SKM-1 treated with dmso at 0.1 percent for 144 hours (cell line): ENCODE data around the gene PARD6B.
"Not testable (repeated sequence)": the region's sequence is repeated elsewhere in the genome, so short reads cannot be mapped to it uniquely, and the experiment has no call there.

ENCODE experiments used
- DNase-seq: peaks from one replicate; lab custom pipeline; 2025; ENCODE audit not compliant: unreplicated experiment; lab: John Stamatoyannopoulos, UW

PARD6B gene

DNA sequence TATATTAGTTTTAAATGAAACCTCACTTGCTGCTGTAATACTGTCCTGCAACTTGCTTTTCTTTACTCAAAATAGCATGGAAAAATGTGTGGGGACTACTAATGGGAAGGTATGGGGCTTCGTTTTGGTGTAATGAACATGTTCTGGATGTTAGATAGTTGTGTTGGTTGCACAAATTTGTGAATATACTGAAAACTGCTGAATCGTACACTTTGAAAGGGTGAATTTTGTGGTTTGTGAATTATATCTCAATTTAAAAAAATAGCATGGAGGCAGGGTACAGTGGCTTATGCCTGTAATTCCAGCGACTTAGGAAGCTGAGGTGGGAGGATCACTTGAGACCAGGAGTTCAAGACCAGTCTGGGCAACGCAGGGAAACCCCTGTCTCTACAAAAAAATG lies 65.8 kb downstream of the PARD6B start:
- no peak for DNase-seq

DNA sequence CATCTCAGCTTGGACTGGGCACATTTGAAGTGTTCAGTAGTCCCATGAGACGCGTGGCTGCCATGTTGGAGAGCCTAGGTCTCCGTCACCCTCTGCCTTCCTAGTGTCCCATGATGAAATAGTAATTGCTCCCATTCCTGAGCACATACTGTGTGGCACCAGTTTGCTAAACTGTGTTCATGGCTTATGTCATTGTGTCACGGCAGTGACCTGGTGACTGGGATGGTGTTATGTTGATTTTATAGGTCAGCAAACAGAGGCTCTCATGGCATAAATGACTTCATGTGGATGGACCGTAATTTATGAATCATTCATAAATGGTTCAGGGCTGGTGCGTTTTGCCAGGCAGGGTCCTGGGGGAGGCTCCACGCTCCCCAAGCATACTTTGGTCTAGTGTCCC lies 67.3 kb downstream of the PARD6B start:
- no peak for DNase-seq

DNA sequence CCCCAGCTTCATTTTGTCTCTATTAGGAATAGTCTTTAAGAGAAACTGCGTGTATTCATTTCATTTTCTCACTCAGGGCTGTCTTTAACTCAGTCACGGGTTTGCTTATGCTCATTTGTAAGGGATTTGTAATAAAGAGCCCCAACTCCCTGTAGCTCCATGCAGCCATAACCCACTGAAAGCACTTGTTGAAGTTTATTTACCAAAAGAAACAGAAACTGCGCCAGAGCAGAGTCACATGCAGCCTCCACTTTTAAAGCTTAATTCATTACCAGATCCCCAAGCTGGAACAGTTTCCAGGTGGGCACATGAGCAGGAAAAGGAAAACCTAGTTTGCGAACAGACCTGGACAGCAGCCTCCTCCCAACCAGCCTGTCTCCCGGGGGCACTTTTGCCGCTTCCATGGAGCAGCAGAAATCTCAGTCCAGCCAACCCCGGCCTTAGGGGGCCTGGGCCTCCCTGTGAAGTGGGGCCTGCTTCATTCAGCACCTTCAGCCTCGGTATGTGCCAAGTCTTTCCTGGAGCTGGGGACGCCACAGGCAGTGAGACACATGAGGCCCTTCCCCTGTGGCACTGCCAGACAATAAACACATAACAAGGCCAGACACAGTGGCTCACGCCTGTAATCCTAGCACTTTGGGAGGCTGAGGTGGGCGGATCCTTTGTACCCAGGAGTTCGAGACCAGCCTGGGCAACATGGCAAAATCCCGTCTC lies 68.0 kb downstream of the PARD6B start:
- no peak for DNase-seq

DNA sequence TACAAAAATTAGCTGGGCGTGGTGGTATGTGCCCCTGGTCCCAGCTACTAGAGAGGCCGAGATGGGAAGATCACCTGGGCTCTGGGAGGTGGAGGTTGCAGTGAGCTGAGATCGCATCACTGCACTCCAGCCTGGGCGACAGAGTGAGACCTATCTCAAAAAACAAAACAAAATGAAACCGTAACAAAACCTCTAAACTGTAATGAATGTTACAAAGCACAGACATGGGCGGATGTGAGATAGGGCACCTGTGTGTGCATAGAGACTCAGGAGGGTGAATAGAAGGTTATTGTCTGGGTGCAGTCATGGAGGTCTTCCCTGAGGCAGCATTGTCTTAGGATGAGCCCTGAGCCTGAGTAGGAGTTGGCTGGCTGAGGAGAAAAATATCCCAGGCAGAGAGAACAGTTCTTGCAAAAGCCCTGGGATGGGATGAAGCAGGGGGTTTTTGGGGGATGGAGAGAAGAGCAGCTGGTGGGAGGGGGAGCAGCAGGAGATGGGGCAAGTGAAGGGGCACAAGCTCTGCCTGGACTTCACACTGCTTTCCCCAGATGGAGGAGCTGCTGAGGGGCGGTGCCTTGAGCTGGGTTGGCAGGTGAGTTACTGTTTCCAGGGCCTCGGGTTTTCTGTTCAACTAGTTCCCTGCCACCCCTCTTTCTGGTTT lies 68.6 kb downstream of the PARD6B start:
- DNase-seq = no peak

DNA sequence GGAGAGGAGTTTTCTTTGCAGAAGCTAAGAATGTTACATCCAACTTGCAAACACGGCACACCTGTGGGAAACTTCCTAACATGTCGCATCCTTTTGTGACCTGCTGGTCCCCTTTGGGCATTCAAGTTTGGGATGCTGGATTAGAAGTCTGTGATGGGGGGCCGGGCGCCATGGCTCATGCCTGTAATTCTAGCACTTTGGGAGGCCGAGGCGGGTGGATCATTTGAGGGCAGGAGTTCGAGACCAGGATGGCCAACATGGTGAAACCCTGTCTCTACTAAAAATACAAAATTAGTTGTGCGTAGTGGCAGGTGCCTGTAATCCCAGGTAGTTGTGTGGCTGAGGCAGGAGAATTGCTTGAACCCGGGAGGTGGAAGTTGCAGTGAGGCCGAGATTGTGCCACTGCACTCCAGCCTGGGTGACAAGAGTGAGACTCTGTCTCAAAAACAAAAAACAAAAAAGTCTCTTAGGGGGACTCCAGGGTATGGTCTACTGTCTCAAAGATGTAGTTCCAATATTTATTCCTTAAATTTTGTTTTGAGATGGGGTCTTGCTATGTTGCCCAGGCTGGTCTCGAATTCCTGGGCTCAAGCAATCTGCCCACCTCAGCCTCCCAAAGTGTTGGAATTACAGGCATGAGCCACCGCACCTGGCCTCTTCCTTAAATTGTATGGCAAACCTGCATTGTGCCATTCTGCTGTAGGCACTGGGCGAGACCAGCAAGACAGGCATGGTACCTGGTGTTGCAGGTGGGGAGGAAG lies 69.8 kb downstream of the PARD6B start:
- not testable (repeated sequence) for DNase-seq

DNA sequence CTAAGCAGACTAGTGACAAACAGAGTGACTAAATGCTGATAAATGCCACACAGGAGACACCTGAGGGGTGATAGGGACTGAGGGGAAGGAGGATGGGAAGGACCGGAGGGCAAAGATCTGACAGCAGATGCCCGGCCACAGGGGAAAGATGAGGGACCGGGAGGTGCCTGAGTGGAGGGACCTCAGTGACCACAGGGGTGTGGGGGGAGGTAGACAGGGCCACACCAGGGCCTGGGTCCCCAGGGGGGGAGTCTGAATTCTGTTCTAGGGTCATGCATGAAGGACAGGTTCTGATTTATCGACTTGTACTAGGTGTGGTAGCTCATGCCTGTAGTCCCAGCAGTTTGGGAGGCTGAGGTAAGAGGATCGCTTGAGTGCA lies 70.4 kb downstream of the PARD6B start:
- DNase-seq = no peak

DNA sequence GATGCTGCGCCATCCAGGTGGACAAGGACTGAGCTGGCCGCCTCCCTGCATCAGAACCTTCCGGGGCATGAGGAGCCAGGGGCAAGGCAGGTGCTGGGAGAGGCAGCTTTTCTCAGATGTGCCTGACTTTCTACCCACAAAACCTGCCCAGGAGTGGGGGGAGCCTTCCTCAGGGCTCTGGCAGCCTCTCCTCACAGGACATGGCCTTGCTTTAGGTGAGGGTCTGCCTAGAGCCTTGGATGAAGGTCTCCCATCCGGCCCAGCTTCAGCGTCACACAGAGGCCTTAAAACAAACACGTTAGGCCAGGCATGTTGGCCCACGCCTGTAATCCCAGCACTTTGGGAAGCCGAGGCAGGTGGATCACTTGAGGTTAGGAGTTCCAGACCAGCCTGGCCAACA lies 70.9 kb downstream of the PARD6B start:
- no peak for DNase-seq

DNA sequence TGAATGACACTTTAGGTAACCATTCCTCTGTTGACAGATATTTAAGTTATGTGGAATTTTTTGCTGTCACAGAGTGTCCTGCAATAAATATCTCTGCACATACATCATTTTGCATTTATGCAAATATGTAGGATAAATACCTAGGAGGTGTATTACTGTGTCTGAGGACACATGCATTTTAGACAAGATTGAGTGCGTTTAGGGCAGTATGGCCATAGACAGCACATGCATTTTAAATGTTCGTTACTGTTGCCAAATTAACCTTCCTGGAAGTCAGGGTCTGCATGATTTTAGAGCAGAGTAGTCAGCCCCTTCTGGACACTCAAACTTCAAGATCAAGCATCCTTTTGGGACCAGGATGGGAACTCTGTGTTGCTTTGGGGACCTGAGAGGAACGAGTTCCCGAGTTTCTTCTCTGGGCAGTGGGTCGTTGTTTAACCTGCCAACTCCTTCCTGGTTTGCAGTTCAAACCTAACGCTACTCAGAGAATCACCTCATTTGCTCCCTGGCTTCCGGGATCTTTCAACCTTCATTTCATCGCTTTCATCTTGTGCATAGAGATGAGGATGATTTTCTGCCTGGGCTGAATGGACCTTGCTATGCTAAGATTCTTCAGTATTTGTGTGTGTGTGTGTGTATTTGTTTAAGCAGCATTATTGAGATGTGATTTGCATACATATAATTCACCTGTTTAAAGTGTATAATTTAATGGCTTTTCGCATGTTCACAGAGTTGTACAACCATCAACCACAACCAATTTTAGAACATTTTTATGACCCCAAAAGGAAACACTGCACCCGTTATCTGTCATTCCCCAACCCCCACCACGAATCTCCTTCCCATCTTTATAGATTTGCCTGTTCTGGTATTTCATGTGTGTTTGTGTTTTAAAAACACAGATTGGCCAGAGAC lies 73.3 kb downstream of the PARD6B start:
- no peak for DNase-seq

DNA sequence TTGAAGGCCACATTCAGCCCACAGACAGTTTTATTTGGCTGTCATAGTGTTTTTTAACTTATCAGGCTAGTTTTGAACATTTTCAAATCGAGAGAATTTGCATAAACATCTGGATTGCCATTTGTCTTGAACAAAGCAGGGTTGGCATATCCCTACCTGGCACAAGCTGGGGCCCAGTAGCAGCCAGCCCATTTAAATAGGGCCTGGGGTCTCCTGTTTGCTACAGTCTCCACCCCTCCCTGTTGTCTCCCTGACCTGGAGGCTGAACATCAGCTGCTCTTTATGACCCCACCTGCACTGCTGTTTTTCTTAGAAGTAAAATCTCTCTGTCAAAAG lies 73.9 kb downstream of the PARD6B start:
- no peak for DNase-seq

DNA sequence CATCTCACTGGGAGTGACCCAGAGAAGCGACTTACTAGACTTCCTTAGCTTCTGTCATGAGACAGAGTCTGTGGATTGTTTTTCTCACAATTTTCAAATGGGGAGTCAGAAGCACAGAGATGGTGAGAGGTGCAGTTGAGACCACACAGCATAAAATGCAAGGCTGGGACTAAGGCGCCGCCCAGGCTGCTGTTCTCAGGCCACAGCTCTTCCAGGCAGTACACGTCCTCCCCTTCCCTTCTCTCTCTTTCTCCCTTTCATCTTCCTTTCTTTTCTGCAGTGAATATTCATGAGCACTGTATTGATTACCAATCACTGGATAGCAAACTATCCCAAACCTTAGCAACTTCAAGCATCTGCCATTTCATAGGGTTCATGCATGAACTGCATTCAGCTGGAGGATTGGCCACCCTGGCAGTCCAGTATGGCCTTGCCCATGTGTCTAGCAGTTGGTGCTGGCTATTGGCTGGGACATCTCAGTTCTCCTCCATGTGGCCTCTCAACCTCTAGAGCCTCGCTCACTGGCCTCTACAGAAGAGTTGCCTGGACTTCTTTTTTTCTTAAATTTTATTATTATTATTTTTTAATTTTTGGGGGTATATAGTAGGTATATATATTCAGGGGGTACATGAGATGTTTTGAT lies 74.9 kb downstream of the PARD6B start:
- no peak for DNase-seq
